ENCODE measurements around the gene IGIP. TPM values are rescaled to one million over a fixed set of nuclear protein-coding genes. Genes with fewer than 3 reads are reported as not detected.

The IGIP gene
- total and polyA plus RNA-seq, 2 donors (not counting 3 experiments of a cell fraction or from before 2014, with no cell fraction given) = 0.86 to 3.3 TPM

- no peaks in the 10 kb centered on the region for H4K20me1 ChIP-seq (replicated peaks; ENCODE audit: control insufficient read depth, extremely low read depth, insufficient read depth, low read length)
- H3K9me1 ChIP-seq (replicated peaks; ENCODE audit: control insufficient read depth, extremely low read depth, insufficient read depth, low read length) = no peaks in the 10 kb centered on the region
- H3K9me3 ChIP-seq (replicated peaks; ENCODE audit: control insufficient read depth, insufficient read depth, low read length) = no peaks in the 10 kb centered on the region
- no peak overlapping the region for H3K27ac ChIP-seq (ENCODE audit: insufficient read depth, low read depth, low read length)
- POLR2A ChIA-PET = interaction anchor here (1.2 kb wide), 1 partner anchor 9 kb away, joined by 4 read pairs; the partner anchor contains the start of gene CYSTM1
- TF ChIP-seq POLR2AphosphoS5 (IDR thresholded peaks at IDR 0.05; ENCODE audit: insufficient read depth, low read depth, low read length) (no peak), GATA2 (IDR thresholded peaks at IDR 0.05; ENCODE audit: insufficient read depth, insufficient read length, low read depth, low read length) (no peak), EZH2 (IDR thresholded peaks at IDR 0.05; ENCODE audit: borderline replicate concordance, low read depth, low read length, severe bottlenecking) (no peak)
- TF ChIP-seq, protein P1, sequence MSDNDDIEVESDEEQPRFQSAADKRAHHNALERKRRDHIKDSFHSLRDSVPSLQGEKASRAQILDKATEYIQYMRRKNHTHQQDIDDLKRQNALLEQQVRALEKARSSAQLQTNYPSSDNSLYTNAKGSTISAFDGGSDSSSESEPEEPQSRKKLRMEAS (IDR thresholded peaks at IDR 0.05; ENCODE audit: insufficient read depth, insufficient read length) = no peak
- H2AFZ ChIP-seq (ENCODE audit: low read depth, low read length) = peak overlapping the region; percentile 17
- CTCF ChIA-PET = interaction anchor here (1.0 to 1.4 kb wide), 5 partner anchors 9 to 378 kb away, joined by 3 to 11 read pairs (median 4); no protein-coding TSS in a partner anchor
- no peak overlapping the region for H3K9ac ChIP-seq (replicated peaks; ENCODE audit: extremely low read depth, insufficient read depth, low read length)
- no peaks in the 10 kb centered on the region for H3K4me1 ChIP-seq (ENCODE audit: control insufficient read depth, extremely low read depth, insufficient read depth, low read length)
- H3K27me3 ChIP-seq (ENCODE audit: control insufficient read depth in 2 of 2, insufficient read depth in 2 of 2, low read length in 2 of 2) = no peaks in the 10 kb centered on the region
- DNase-seq (ENCODE audit: low read depth, low spot score) = peak; percentile 52
- H3K36me3 ChIP-seq (ENCODE audit: control insufficient read depth in 2 of 2, extremely low read depth in 1 of 2, insufficient read depth in 2 of 2, low read length in 2 of 2) = no peaks in the 10 kb centered on the region
- dilution Hi-C loops (cut with MboI; ENCODE audit: extremely low pct_ligation_motif_present, low sequenced_read_pairs) (no loop called here), intact Hi-C loops (cut with micrococcal nuclease) (no loop called here)
- no peaks in the 10 kb centered on the region for H3K79me2 ChIP-seq (ENCODE audit: control insufficient read depth, insufficient read depth, low read length)
- H3K4me2 ChIP-seq (ENCODE audit: insufficient read depth, low read length) = no peak overlapping the region
- FAIRE-seq = no peak
- no TSS peak for BruUV-seq (replicated peaks)
- H3K4me3 ChIP-seq (replicated peaks in 1 of 3; ENCODE audit: insufficient read depth in 1 of 3, low read depth in 1 of 3, low read length in 3 of 3) = no peak overlapping the region
These were observed 39.6 kb downstream of the IGIP start for GRCh38 chr5:140165101-140165922.

DNA sequence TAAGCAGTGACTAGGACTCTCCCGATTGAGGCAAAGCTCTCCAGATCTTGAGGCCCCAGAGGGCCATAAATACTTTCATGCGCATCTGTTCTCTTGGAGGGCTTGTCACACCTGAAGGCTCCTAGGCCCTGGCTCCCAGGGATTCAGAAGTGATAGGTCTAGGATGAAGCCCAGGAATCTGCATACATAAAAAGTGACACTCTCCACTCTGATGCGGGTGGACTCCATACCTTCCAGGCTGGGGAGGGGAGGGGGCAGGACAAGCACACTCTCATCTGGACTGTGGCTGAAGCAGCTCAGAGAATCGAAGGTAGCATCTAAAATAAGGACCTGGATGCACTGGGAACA, 40.2 kb downstream of the IGIP start:
- dilution Hi-C loops (cut with MboI; ENCODE audit: extremely low pct_ligation_motif_present, low sequenced_read_pairs) = no loop called here

More for the DNA sequence above, 40.2 kb downstream of the IGIP start:
- H3K4me2 ChIP-seq (ENCODE audit: insufficient read depth, low read length) = no peak overlapping the region
- FAIRE-seq (no peak), DNase-seq (ENCODE audit: low read depth, low spot score) (no peak)
- H3K9me3 ChIP-seq (replicated peaks; ENCODE audit: control insufficient read depth, insufficient read depth, low read length) = no peaks in the 10 kb centered on the region
- no peaks in the 10 kb centered on the region for H3K79me2 ChIP-seq (ENCODE audit: control insufficient read depth, insufficient read depth, low read length)
- no peak overlapping the region for H3K9ac ChIP-seq (replicated peaks; ENCODE audit: extremely low read depth, insufficient read depth, low read length)
- H3K9me1 ChIP-seq (replicated peaks; ENCODE audit: control insufficient read depth, extremely low read depth, insufficient read depth, low read length) = no peaks in the 10 kb centered on the region
- intact Hi-C loops (cut with micrococcal nuclease) = no loop called here
- H3K27me3 ChIP-seq (ENCODE audit: control insufficient read depth in 2 of 2, insufficient read depth in 2 of 2, low read length in 2 of 2) = no peaks in the 10 kb centered on the region
- CTCF ChIA-PET = interaction anchor here (1.0 to 1.4 kb wide), 4 partner anchors 10 to 379 kb away, joined by 3 to 6 read pairs (median 4); no protein-coding TSS in a partner anchor
- H4K20me1 ChIP-seq (replicated peaks; ENCODE audit: control insufficient read depth, extremely low read depth, insufficient read depth, low read length) = no peaks in the 10 kb centered on the region
- no peaks in the 10 kb centered on the region for H3K4me1 ChIP-seq (ENCODE audit: control insufficient read depth, extremely low read depth, insufficient read depth, low read length)
- no TSS peak for BruUV-seq (replicated peaks)
- H3K4me3 ChIP-seq (replicated peaks in 1 of 3; ENCODE audit: insufficient read depth in 1 of 3, low read depth in 1 of 3, low read length in 3 of 3) = no peak overlapping the region
- no peak overlapping the region for H2AFZ ChIP-seq (ENCODE audit: low read depth, low read length)
- H3K36me3 ChIP-seq (ENCODE audit: control insufficient read depth in 2 of 2, extremely low read depth in 1 of 2, insufficient read depth in 2 of 2, low read length in 2 of 2) = no peaks in the 10 kb centered on the region
- POLR2A ChIA-PET = interaction anchor here (1.2 kb wide), 1 partner anchor 9 kb away, joined by 4 read pairs; the partner anchor contains the start of gene CYSTM1
- no peak overlapping the region for H3K27ac ChIP-seq (ENCODE audit: insufficient read depth, low read depth, low read length)
- no peak for TF ChIP-seq MYC (IDR thresholded peaks at IDR 0.05; ENCODE audit: low read depth, low read length)
- TF ChIP-seq GATA2 (IDR thresholded peaks at IDR 0.05; ENCODE audit: insufficient read depth, insufficient read length, low read depth, low read length) = no peak
- no peak for TF ChIP-seq EZH2 (IDR thresholded peaks at IDR 0.05; ENCODE audit: borderline replicate concordance, low read depth, low read length, severe bottlenecking)
- TF ChIP-seq JUN (IDR thresholded peaks at IDR 0.05; ENCODE audit: borderline replicate concordance, insufficient read depth, insufficient read length, low read depth) = no peak
- TF ChIP-seq FOS (IDR thresholded peaks at IDR 0.05; ENCODE audit: borderline replicate concordance, insufficient read depth, low read length) = no peak
- no peak for TF ChIP-seq POLR2AphosphoS5 (IDR thresholded peaks at IDR 0.05; ENCODE audit: insufficient read depth, low read depth, low read length)
- TF ChIP-seq, protein P1 (IDR thresholded peaks at IDR 0.05; ENCODE audit: insufficient read depth, insufficient read length) = no peak
- TF ChIP-seq CTCF (IDR thresholded peaks at IDR 0.05; ENCODE audit: extremely low read depth in 1 of 2, insufficient read depth in 1 of 2, low read depth in 1 of 2, low read length in 2 of 2) = no peak
- no peak for TF ChIP-seq POLR2A (IDR thresholded peaks at IDR 0.05; ENCODE audit: low read depth, low read length)

All from endothelial cell of umbilical vein (primary cell).